ENCODE results near the gene ZNF662.
A peak's percentile ranks its signal among the peaks of the same experiment; 100 is the strongest.
"Not testable (repeated sequence)": the region's sequence is repeated elsewhere in the genome, so short reads cannot be mapped to it uniquely, and the experiment has no call there.

The ZNF662 gene

DNA sequence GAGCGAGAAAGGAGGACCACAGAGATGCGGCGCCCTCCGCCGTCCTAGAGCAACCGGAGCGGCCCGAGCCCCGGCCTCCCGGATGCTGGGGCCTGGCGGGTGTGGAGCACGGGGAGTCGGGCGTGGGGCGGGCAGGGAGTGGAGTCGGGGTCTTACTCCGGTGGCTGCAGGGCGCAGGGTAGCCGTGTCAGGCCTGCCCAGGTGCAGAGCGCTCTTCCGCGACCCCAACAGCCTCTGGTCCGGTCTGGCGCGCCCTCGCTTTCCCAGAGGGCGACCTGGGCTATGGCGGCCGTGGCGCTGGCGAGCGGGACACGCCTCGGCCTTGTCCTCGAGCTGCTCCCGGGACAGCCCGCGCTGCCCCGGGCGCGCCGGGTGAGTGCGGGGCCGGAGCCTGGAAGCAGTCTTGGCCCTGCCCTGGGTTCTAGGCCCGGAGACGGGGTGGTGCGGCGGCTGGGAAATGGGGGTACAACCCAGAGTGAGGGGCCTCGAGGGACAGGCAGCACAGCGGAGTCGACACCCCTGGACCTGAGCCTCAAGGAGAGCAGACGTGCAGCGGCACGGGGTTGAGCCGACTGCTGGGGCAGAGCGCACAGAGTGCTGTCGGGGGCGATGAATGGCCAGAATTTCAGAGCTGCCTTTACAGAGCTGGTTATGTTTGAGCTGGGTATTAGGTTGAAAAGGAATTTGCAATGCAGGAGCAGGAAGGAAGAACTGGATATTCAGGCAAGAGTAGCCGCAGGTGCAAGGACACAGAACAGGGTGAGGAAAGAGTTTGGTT is at the start of gene ZNF662:
Gene ZNF662 (plus strand): TSS at position 73 of the 778 bp plus-strand sequence. CDS start 1,973 bp downstream, outside the sequence.
- DNase-seq (ENCODE audit: low spot score), result no peak

DNA sequence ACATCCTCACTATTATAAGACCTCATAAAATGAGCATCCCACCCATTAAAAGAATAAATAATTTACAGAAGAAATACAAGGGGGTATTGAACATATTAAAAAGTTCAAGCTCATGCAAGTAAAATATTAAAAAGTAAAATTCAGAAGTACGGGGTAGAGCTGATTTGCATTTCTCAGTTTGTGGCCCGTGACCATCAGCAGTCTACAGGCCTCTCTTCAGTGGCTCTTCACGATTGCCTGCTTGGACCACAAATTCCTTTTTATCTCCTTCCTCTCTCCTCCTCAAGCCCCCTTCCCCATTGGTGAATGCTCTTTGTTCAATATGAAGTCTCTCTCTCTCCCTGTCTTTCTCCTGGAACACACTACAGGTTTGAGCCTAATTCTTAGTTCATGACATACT is 49.4 kb upstream of the ZNF662 start:
- no peak for DNase-seq (ENCODE audit: low spot score)

DNA sequence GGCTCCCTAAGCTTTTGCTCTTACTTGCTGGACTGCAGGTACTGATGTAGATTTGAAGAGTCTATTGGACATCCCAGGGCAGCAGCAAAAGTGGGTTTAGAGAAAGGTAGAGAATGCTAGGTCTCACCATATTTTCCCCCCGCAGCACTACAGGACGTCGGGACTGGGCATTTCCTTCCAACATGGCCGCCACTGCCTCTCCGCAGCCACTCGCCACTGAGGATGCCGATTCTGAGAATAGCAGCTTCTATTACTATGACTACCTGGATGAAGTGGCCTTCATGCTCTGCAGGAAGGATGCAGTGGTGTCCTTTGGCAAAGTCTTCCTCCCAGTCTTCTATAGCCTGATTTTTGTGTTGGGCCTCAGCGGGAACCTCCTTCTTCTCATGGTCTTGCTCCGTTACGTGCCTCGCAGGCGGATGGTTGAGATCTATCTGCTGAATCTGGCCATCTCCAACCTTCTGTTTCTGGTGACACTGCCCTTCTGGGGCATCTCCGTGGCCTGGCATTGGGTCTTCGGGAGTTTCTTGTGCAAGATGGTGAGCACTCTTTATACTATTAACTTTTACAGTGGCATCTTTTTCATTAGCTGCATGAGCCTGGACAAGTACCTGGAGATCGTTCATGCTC is 41.5 kb upstream of the ZNF662 start:
- no peak for DNase-seq (ENCODE audit: low spot score)

DNA sequence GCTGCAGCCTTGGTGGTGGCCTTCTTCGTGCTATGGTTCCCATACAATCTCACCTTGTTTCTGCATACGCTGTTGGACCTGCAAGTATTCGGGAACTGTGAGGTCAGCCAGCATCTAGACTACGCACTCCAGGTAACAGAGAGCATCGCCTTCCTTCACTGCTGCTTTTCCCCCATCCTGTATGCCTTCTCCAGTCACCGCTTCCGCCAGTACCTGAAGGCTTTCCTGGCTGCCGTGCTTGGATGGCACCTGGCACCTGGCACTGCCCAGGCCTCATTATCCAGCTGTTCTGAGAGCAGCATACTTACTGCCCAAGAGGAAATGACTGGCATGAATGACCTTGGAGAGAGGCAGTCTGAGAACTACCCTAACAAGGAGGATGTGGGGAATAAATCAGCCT is 40.7 kb upstream of the ZNF662 start:
- no peak for DNase-seq (ENCODE audit: low spot score)

DNA sequence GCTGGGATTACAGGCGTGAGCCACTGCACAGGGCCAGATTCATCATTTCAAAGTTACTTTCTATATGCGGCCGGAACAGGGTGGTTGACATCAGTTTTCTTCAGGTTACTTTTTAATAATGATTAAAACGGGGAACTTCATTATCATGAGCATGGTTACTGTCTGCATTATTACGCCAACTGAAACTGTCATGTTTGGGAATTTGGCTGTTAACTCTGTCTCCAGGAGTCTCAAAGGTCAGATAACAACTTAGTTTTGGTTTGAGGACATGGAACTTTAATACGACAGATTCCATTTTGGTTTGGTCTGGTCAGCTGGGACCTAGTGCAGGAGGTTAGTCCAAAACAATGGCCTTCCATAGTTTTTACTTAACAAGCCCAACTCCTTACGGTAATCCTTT is 38.8 kb upstream of the ZNF662 start:
- no peak for DNase-seq (ENCODE audit: low spot score)

DNA sequence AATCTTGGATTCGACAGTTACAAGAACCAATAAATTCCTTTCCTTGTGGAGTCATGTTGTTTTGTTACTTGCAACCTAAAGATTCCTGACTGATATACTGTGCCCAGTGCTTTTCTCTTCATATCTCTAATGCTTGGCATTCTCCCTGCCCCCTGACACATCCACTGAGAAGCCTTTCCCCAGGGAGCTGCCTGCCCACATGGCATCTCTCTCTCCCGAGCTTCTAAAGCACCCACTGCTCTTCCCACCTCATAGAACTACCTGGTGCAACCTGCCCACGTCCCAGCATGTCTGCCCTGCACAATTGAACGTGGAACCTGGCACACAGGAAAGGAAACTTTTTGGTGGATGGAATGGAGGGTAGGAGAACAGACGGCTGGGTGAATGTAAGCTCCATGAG is 37.1 kb upstream of the ZNF662 start:
- no peak for DNase-seq (ENCODE audit: low spot score)

DNA sequence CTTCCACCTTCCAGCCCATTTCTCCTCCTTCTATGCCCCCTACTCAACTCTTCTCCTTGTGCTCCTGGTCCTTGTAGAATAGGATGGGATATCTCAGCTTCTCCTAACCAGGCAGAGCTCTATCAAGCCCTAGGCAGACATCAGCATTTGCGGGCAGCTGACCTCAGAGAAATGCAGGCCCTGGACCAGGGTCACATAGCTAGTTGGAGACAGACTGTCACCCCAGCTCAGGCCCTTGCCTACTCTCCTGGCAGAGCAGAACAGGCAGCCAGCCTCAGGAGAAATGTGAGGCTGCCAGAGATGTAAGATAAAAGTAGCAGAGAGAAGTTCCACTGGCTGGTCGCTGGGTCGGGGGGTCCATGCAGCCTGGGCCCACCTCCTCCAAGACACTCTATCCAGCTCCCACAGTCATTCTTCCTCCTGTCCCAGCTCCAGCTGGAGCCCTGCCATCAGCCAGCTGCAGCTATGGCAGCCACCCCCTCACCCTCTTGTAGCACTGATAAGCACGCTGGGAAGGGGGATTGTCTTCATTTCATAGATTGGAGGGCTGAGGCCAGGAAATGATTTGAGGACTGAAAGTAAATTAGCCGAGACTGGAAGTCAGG is 34.2 kb upstream of the ZNF662 start:
- no peak for DNase-seq (ENCODE audit: low spot score)

DNA sequence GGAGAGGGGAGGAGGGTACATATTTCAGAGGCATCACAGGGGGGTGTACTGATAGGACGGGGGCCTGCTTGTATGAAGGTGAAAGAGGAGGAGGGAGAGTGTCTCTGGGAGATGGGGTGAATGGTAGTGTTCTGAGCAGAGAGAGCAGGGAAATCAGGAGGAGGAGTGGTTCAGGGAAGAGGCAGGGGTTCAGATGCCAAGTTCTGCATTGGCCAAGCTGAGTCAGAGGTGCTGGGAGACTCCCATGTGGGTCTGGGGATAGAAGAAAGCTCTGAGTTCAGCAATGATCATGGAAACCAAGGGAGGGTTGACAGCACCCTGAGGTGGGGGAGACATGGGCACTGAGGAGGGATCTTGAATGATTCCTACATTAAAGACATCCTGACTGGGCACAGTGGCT is 33.2 kb upstream of the ZNF662 start:
- DNase-seq (ENCODE audit: low spot score), result no peak

DNA sequence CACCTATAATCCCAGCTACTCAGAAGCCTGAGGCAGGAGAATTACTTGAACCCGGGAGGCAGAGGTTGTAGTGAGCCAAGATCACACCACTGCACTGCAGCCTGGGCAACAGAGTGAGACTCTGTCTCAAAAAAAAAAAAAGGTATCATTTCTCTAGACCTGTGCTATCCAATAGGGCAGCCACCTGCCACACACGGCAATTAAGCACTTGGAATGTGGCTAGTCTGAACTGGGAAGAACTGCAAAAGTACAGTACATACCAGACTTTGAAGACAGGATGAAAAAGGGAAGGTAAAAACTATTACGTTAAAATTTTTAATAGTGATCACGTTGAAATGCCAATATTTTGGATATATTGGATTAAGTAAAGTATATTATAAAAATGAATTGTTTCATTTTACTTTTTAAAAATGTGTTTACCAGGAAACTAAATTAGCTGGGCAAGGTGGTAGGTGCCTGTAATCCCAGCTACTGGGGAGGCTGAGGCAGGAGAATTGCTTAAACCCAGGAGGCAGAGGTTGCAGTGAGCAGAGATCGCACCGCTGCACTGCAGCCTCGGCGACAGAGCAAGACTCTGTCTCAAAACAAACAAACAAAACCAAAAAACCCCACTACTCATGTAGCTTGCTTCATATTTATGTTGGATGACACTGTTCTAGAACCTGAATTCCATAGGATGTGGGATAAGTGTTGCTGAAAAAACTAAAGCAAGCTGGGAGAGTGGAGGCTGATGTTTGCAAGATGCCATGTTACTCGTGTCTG is 32.5 kb upstream of the ZNF662 start:
- no peak for DNase-seq (ENCODE audit: low spot score)

DNA sequence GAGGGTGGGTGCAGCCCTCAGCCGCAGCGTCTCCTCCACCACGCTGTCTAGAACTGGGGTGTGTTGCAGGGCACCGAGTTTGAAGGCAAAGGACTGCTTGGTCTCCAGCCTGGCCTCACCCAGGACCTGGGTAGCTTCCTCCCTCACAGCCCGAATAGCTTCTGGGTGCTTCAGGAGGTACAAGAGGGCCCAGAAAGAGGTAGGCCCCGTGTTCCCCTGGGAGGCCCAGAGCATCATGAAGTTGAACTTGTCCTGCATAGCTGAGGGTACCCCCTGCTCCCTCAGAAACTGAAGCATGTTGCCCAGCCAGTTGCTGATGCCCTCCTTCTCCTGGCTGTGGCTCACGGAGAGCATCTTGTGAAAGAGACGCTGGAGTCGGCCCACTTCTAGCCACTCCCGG is 31.2 kb upstream of the ZNF662 start:
- no peak for DNase-seq (ENCODE audit: low spot score)

DNA sequence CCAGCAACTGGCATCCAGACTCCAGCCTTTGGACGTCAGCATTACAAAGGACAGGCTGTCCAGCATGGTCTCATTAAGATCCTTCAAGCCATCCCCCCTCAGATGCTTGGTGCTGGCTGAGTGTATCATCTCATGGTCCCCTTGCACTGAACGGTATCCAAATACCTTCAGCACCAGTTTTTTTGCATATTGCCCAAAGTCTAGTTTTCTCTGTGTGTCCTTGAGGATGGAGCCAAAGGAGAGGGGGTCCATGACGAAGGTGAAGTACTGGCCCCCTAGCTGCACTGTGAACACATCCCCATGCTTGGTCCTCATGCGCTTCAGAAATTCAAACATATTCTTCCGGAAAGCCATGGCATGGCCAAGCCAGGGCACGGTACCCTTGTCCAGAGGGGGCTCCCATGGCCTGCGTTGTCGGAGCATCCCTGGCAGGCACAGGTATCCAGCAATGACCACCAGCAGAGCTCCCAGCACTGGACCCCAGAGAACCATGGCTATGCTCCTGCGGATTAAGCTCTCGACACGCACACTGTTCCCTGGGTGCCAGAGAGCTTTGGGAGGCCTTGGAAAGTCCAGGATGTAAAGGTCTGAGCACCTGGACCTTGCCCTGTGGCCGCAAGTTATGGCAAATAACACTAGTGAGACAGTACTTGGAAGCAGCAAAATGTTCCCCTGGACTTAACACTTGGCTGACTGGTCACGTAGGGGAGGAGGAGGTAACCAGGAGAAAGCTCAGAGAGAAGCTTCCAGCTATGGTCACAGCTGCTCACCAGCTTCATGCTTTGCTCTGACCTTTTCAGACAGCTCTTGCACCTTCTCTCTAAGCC is 30.4 kb upstream of the ZNF662 start, which contains the start of gene CYP8B1:
Gene CYP8B1 (minus strand): TSS at position 555 of the 827 bp plus-strand sequence. CDS start 63 bp downstream, at position 492.
- no peak for DNase-seq (ENCODE audit: low spot score)

DNA sequence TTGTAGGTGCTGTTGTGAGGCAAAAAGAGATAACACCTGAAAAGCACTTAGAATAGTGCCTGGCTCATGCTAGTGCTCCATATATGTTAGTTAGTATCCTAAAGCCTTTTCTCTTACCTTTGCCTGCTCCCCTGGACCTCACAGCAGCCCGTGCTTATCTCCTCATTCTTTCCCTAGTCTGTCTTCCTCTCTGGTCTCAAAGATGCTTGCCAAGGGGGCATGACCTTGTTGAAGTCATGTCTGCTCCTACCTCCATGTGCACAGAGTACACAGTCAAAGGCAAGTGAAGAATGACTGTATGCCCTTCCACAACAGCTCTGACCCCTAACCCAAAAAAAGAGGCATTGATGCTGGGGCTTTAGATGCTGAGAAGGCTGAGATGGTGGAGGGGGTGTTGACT is 29.5 kb upstream of the ZNF662 start:
- DNase-seq (ENCODE audit: low spot score), result no peak

DNA sequence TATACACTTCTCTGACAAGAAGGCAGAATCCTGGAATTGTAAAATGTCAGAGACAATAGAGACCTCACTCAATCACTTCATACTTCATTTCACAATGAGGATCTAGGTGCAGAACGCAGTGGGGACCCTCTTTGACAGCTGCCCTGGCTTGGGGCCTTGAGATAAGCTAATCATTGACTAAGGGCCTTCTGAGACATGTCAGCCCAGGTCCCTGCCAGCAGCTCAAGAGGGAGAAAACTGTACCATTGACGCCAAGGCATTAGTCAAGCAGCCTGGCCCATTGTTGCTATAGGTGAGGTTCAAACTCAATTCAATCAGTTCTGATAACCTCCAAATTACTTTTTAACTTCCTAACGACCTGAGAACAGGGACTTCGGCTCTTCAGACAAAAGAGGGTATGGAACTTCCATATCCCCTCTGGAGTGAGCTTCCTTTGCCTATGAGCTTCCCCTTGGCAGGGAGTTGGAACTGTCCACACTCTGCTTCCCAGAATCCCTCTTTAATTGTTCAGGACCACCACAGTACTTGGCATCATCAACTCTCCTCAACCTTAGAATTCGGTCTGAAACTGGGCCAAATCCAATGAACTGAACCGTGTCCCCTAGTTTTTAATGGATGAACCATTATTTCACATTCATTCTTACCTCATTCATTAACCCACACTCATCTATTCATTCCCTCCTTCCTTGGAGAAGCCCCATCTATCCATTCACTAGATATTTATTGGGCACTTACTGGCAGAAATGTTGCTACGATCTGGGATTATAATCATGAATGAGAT is 28.8 kb upstream of the ZNF662 start:
- no peak for DNase-seq (ENCODE audit: low spot score)

DNA sequence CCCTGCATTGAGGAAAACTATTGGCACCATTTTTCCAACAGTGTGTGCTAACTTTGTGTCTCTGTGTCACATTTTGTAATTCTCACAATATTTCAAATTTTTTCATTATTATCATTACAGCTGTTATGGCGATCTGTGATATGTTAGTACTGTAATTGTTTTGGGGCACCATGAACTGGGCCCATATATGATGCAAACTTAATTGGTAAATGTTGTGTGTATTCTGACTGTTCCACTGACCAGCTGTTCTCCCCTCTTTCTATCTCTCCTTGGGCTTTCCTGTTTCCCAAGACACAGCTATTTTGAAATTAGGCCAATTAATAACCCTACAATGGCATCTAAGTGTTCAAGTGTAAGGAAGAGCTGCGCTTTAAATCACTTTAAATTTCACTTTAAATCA is 28.1 kb upstream of the ZNF662 start:
- DNase-seq (ENCODE audit: low spot score), result no peak

DNA sequence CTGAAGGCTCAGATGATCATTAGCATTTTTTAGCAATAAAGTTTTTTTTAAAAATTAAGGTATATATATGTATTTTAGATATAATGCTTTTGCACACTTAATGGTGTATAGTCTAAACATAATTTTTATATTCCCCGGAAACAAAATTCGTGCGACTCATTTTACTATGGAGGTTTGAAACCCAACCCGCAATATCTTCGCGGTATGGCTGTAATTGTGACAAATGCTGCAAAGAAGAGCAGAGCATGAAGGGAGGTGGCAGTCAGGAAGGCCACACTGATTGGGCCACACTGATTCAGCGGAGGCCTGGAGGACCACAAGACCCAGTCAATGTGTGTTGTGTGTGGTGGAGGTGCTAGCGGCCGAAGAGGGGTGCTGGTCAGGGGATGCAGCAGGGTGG is 25.8 kb upstream of the ZNF662 start:
- DNase-seq (ENCODE audit: low spot score), result no peak

DNA sequence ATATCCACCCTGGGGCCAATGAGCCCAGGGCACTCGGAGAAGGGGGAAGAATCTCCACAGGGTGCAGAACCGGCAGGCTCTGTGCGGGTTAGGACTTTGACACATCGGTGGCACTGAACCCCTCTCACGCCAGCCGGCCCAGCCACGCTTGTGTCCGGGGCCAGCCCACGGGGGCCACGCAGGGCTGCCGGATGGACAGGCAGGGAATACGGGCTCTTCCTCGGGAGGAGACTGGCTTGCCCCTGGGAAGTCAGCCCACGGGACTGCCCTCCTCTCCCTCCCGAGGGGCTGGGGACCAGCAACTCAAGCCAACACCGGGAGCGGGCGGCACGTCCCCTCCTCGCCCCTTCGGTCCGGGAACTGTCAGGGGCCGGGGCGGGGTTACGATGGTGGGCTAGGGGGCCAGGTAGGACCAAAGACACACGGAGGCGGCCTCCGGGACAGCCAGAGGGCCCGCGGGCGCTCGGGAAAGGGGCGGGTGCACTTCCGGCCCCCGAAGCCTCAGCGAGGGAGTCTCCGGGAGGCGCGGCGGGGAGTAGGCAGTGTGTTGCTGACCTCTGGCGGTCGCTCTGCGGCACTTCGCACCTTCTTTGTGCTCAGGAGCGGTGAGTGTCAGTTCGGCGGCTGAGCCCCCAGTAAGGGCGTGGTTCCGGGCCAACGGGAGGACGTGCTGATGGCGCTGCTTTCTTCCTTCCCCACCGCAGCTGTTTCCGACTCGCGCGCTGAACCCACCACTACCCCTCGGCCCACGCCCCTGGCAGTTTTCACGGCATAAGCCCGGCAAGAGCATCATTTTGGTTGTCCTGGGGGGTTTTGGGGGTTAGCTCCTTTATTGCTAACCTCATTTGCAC is 25.1 kb upstream of the ZNF662 start:
- peak; percentile 86 for DNase-seq (ENCODE audit: low spot score)

DNA sequence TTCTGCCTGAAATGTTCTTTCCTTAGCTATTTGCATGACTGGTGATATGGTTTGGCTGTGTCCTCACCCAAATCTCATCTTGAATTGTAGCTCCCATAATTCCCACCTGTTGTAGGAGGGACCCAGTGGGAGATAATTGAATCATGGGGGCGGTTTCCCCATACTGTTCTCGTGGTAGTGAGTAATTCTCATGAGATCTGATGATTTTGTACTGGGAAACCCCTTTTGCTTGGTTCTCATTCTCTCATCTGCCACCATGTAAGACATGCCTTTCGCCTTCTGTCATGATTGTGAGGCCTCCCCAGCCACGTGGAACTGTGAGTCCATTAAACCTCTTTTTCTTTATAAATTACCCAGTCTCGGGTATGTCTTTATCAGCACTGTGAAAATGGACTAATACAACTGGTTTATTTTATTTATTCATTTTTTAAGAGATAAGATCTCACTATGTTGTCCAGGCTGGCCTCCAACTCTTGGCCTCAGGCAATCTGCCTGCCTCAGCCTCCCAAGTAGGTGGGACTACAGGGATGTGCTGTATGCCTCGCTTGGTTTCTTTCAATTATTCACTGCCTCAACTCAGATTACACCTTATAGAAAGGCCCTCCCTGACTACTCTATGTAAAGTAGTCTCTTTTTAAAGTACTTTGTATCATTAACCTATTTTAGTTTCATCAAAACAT is 22.6 kb upstream of the ZNF662 start:
- not testable (repeated sequence) for DNase-seq (ENCODE audit: low spot score)

DNA sequence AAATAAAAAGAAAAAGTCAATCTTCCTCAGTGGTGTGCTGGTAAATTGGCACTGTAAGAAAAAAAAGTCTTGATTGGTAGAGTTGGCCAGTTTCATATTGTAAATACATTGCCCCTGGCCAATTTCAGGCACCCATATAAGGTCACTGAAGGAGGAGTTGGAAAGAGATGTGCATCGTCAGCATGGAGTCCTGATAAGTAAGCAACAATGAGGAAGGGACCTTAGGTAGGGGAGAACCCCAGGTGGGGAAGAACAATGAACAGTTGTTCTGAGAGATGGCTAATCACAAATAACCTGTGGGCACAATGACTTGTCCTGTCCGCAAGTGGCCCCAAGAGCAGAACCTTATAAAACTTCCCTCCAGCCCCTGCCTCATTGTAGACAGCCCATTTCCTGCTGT is 21.6 kb upstream of the ZNF662 start:
- DNase-seq (ENCODE audit: low spot score), result no peak

DNA sequence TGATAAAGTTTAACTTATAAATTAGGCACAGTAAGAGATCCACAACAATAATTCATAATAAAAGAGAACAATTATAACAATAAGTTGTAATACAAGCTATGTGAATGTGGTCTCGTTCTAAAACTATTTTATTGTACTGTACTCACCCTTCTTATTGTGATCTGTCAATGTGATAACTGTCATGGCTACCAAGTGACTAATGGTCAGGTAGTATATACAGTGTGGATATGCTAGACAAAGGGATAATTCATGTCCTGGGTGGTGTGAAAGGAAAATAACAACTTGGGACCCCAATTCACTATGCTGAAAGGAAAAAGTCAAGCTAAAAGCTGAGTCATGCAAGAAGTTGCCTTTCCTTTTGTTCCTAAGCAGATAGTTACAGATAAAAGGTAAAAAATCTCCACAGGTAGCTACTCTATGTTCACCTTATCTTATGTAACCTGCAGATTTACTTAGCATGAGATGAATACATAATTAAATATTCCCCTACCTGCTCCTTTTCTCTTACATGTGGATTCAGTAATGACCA is 19.6 kb upstream of the ZNF662 start:
- no peak for DNase-seq (ENCODE audit: low spot score)
